HepG2 (cell line): Measurements from ENCODE around the gene WDR70.

Source experiments
- FOXK2 ChIP-seq: fragments of 450-650 bp; IDR thresholded peaks from 2 replicates; pipeline ENCODE4 v1.6.1; 2016
- PLSCR1 ChIP-seq: sonication (generic); formaldehyde crosslinking; IDR thresholded peaks from 2 replicates; pipeline ENCODE4 v1.5.0; 2020; ENCODE audit warnings: missing genetic modification reagents, mild to moderate bottlenecking, borderline replicate concordance
- U2AF2 ChIP-seq: fragments of 200-400 bp; formaldehyde crosslinking; IDR thresholded peaks from 2 replicates; pipeline ENCODE4 v1.6.1; 2017; ENCODE audit warnings: low read depth, mild to moderate bottlenecking, low read length
- TF ChIP-seq, protein P1 (sequence below): sonication (generic); formaldehyde crosslinking; IDR thresholded peaks from 2 replicates; pipeline ENCODE4 v1.4.0; 2020; ENCODE audit warnings: missing genetic modification reagents

DNA sequence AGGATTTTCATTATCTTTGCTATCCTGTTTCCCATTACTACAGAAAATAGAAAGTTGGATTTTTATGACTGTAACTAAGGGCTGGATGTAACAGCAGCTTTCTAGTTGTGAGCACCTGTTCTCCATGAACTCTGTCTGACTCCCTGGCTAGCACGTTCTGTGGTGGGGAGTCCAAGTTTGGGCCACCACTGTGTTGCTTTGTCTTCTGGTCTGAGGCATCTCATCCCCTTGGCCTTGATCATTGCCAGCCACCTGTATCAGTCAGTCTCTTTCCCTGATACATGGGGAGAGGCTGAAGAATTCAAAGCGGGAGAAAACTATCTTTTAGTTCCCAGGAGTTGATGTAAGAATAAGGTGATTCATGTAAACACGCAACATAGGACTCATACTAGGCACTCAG is 33.4 kb downstream of the WDR70 start:
- no peak for TF ChIP-seq FOXK2
- TF ChIP-seq, protein P1, sequence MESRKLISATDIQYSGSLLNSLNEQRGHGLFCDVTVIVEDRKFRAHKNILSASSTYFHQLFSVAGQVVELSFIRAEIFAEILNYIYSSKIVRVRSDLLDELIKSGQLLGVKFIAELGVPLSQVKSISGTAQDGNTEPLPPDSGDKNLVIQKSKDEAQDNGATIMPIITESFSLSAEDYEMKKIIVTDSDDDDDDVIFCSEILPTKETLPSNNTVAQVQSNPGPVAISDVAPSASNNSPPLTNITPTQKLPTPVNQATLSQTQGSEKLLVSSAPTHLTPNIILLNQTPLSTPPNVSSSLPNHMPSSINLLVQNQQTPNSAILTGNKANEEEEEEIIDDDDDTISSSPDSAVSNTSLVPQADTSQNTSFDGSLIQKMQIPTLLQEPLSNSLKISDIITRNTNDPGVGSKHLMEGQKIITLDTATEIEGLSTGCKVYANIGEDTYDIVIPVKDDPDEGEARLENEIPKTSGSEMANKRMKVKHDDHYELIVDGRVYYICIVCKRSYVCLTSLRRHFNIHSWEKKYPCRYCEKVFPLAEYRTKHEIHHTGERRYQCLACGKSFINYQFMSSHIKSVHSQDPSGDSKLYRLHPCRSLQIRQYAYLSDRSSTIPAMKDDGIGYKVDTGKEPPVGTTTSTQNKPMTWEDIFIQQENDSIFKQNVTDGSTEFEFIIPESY (CRISPR knock-in tag): no peak
- no peak for TF ChIP-seq PLSCR1 (CRISPR knock-in tag)
- TF ChIP-seq U2AF2: no peak
